Inflammatory macrophage treated with lipopolysaccharide for 4 hours (primary cell): ENCODE results near the gene S100A4.
A peak's percentile ranks its signal among the peaks of the same experiment; 100 is the strongest.
"Not testable (repeated sequence)": the region's sequence is repeated elsewhere in the genome, so short reads cannot be mapped to it uniquely, and the experiment has no call there.

Experiments used
- DNase-seq: peaks from one replicate; pipeline ENCODE4 v3.0.0-alpha.2; 2020

The S100A4 gene

GRCh38 chr1:153532769-153533599, 12.6 kb downstream of the S100A4 start:
- DNase-seq: peak; percentile 69

- no peak for DNase-seq
These were observed 13.4 kb downstream of the S100A4 start for GRCh38 chr1:153532181-153532580.

- DNase-seq: no peak
These were observed 14.0 kb downstream of the S100A4 start for GRCh38 chr1:153531638-153532037.

GRCh38 chr1:153527683-153528040, 17.9 kb downstream of the S100A4 start:
- DNase-seq: no peak

DNA sequence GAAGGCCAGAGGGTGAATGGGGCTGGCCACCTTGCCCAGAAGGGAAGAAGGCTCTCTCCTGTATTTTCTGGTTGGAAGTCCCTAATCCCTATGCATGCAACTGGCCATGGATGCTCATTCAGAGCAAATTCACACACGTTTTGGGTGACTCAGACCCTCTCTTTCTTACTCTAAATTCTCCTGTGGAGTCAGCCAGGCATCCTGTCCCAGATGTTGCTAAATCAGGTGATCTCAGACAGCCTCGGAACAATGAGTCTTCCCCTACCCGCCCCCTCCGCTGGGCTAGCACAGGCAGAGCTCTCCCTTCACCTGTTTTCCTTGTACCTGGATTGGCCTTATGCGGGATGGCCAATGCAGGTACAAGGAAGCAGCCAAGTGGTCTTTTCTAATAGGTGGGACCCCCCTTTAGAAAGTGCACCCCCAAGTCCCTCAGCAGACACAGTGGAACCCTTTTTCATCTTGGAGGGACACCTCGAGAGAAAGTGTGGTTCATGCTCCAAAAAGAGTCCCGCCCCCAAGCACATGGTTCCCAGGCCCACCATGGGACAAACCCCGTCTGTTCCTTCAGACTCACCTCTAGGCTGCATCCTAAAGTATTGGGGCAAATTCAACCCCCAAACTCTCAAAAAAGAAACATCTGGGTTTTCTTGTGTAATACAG, 18.5 kb downstream of the S100A4 start:
- DNase-seq: no peak

- DNase-seq: no peak
These were observed 19.5 kb downstream of the S100A4 start for GRCh38 chr1:153526132-153526543.

GRCh38 chr1:153525088-153525728, 20.4 kb downstream of the S100A4 start:
- no peak for DNase-seq

- DNase-seq: not testable (repeated sequence)
These were observed 23.1 kb downstream of the S100A4 start for GRCh38 chr1:153522353-153523048.

GRCh38 chr1:153521808-153522207, 23.8 kb downstream of the S100A4 start:
- not testable (repeated sequence) for DNase-seq

GRCh38 chr1:153520818-153521476, 24.7 kb downstream of the S100A4 start:
- no peak for DNase-seq

GRCh38 chr1:153520137-153520691, 25.4 kb downstream of the S100A4 start:
- not testable (repeated sequence) for DNase-seq

DNA sequence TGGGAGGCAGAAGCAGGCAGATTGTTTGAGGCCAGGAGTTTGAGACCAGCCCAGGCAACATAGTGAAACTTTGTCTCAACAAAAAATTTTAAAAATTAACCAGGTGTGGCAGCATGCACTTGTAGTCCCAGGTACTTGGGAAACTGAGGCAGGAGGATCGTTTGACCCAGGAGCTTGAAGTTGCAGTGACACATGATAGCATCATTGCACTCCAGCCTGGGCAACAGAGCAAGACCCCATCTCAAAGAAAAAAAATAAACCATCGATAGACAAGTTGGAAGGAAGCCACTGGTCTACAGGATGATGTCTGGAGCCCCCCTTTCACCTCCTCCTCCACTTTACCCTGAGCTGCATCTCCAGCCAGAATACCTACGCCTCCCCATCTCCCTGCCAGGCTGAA, 26.4 kb downstream of the S100A4 start:
- no peak for DNase-seq

GRCh38 chr1:153515504-153516394, 29.9 kb downstream of the S100A4 start:
- DNase-seq: peak; percentile 53

DNA sequence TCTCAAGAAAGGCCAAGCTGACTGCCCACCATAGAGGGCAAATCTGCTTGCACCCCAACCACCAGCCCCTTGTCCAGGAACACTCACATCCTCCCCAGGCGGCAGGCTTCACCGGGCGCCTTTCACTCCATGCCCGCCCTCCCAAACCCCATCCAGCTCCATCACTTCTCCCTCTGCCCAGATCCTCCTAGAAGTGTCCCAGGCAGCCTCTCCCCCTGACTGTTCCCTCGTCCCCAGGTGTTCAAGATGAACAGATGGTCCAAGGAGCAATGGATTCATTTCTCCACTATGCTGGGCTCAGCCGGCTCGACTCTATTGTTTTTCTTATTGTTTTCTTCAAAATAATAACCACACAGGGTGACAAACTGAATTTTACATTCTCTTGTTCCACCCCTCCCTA, 31.9 kb downstream of the S100A4 start:
- DNase-seq: no peak

GRCh38 chr1:153513023-153513422, 32.6 kb downstream of the S100A4 start:
- peak; percentile 11 for DNase-seq

GRCh38 chr1:153510984-153511410, 34.6 kb downstream of the S100A4 start:
- DNase-seq: peak; percentile 72

GRCh38 chr1:153509729-153510354, 35.8 kb downstream of the S100A4 start:
- peak; percentile 36 for DNase-seq

DNA sequence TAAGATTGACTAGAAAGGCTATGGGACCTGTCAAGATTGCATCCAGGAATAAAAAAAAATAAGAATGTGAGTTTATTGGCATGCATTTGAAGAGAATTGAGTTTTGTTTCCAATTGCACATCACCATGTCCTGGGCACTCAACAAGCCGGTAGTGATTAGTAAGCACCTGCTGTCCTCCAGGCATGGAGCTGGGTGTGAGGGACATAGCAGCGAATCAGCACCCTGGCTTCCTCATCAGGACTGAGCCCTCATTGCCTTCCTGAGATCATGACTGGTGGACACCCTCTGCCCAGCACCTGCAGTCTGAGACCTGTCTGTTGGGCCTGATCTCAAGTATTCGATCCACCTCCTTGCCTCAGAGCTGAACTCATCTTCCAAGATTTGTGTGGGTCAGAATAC, 36.6 kb downstream of the S100A4 start:
- no peak for DNase-seq

DNA sequence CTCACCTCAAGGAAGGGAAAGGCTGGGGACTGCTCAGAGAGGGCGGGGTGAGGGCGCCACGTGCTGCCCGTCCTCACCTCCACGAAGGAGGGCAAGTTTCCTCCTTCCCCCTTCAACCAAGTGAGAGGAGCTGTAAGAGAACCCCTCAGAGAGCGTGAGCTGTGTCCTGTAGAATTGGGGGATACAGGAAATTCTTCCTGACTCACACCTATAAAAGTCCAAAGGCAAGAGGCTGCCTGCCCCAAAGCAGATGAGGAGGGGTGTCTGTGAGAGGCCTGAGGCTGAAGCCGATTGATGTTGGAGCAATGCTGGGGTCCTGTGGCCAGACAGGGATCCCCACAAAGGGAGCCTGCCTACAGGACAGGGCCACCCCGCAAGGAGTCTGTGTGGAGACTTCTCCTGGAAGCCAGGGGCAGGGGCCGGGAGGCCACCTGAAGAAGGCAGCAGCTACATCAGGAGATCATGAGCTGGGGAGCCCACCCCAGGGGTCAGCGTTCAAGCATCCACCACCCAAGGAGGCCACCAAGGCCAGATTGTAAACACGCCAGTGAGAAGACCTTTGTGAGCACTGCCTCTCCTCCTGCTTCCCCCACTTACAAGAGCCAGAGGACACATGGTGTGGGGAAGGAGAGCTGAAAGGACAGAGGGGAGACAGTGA, 37.6 kb downstream of the S100A4 start:
- no peak for DNase-seq

DNA sequence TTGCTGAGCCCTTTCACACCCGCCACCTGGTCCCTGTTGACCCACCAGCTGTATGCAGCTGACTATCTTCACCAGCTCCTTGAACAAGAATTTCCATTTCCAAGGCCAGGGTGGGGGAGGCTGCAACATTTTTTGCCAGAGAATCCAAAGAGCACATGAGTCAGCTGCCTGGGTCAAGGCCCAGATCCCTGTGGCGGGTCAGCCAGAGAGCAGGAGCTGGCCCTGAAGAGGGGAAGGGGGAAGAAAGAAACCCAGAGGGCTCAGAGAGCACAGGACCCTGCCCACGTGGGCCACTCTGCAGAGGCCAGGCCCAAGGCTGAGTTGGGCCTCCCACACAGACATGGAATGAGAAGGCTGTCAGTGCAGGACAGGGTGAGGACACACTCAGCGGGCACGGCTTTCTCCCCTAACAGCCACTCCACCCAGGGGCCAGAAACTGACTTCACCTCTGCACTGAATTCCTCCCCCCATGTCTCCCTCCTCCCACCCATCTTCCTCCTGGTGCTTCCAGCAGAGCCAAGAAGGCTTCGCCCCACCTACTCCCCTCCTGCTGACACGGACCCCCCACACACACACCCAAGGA, 38.7 kb downstream of the S100A4 start:
- DNase-seq: no peak
